GM11168 (cell line): ENCODE data around the gene ATIC.

Source experiments
- in situ Hi-C: fragments of 300-500 bp; cut with MboI; formaldehyde crosslinking; loops from one replicate; pipeline ENCODE4 v1.12.0; 2022; ENCODE audit warnings: low sequenced_read_pairs; ENCODE audit not compliant: unreplicated experiment

ATIC gene

DNA sequence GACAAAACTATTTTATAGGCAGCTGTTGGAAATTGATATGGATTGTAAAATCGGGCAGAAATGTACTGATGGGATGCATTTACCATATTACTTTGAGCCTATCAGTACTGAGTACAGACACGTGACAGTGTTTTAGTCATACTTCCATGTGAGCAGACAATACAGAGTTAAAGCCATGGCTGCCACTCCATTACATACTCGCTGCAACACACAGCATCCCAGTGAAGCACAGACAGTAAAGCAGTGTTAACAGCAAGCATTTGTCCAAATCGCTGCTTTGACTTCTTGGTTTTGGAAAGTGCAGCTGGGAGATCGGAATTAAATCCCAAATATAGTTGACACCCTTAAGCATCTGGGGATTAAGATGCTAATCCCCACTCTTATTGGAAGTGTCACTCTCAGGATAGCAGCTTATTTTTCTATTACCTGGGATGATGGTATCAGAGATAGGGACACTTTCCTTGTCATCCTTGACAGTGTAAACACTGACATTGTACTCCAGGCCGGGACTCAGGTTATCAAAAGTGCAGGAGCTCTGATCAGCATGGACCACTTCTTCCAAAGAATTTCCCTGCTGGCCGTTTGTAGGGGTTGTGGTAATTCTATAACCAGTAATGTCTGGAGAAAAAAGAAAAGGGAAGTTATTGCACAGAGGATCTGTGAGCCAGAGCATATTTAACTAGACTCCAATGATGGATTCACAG is 82.4 kb downstream of the ATIC start:
- in situ Hi-C loops: no loop called here

DNA sequence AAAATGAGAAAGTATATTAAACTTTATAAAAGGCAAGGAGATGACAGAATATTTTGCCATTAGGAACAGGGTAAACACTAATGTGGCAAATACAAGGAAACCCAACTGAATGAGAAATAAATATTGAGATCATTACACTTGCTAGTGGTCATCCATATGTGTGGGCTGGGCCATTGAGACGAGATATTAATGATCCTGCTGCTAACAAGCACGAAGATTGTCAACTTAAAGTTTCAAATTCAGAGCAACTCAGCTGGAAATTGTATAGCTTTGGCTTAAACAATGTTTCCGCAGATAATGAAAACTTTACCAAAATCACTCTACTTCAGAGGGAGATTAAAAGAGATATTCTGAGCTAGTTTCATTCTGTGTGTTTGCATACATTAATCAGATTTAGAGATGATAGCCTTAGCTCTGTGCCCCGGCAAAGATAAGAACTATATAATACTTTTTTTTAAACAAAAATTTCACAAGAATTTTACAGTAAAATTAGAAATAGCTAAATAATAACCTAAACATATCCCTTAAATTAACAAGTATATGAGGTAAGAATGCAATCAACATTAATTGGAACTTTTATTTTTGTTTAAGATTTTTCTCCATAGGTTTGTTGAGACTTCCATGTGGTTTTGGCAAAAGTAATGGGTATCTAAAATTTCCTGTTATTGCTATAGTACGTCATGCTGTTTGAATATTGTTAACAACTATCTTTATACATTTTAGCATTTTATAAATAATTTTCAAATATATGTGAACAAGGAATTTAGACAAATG is 84.0 kb downstream of the ATIC start:
- in situ Hi-C loops: no loop called here

DNA sequence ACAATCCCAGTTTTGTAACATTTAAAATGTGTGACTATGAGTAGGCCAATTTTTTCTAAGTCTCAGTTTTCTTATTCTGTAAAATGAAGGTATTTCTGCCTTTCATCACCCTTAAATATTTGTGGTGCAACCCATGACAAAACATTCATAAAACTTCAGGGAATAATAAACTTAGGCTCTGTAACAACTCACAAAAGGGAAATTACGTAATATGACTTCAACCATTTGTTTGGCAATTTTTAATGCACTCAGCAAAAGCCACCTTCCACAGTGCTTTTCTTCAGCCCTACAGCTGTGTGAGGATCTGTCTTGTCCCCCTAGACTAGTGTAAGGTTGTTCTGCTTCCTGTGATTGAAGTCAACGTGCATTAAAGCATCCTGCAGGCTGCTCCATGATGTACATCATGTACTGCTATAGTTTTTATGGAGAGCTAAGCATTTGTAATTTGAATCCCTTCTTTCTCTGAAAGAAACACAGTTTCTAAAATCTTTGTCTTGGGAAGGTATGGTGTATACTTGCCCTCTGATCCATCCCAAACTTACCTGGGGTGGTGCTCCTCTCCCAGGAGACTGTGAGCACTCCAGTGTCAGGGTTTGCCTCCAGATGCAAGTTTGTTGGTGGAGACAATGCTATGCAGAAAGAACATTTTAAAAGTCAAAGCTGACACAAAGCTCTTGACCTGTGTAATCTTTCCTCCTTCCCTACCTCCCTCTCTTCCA is 84.9 kb downstream of the ATIC start:
- in situ Hi-C loops: no loop called here

DNA sequence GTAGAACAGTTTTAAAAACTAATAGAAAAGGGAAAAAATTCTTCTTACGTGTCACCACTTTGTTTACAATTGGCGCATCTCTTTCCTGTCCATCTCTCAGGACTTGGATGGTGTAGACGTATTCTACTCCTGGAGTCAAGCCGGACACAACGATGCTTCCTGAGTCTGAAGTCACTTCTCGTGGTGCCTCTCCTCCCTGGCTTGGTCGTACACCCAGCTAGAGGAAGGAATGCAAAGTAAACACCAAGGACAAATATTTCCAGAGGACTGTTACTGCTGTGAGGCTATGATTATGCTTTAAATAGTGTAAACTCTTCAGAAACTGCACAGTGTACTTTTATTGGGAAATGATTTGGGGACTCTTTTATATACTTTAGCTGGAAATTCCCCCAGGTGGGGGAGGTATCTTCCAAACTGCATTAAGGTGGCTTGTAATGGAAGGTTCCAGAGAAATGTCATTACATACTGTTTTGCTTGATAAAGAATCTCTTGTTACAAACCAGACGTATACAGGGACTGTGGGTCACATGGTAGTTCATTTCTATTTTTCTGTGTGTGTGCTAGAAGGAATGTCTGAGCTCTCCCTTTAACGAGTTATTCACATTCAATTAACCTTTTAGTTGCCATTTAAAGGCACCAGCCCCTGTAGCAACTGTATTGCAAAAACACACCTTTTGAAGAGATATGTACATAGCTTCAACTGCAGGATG is 85.9 kb downstream of the ATIC start:
- in situ Hi-C loops: no loop called here

DNA sequence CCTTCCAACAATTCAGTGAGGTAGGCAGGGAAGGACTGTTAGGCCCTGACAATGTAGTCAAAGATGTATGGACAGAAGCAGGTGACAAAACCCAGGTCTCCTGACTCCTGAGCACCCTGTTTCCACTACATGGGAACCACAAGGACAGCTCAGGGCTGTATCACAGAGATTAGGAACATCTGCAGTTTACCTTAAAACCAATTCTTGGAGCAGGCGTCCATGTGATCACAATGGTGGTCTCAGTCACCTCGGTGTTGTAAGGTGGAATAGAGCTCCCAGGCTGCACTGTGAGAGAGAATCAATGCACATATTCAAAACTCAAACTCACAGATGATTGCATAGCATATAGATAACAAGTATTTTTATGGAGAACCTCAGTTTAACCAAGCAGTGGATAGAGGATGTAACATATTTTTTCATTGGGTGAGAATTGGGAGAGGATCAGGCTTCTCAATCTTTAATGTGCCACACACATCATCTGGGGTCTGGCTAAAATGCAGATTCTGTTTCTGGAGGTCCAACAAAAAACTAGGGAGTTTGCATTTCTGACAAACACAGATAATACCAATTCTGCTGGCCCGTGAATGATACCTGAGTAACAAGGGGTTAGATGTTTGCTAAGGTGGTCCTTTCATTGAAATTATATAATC is 87.3 kb downstream of the ATIC start:
- in situ Hi-C loops: no loop called here
